Measurements from ENCODE around the gene ZNF408. TPM values are rescaled to one million over a fixed set of nuclear protein-coding genes. Genes with fewer than 3 reads are reported as not detected.

ZNF408 gene
- total RNA-seq, 1 donor from 2014 or later = 8.2 TPM

GRCh38 chr11:46677169-46677568 lies 23.7 kb upstream of the ZNF408 start:
- DNase-seq (ENCODE audit: low read depth) = no peak
- Histone ChIP-seq H3K27me3 (ENCODE audit: control insufficient read depth, insufficient read depth, low read length) (no peaks in the 10 kb centered on the region), H3K36me3 (ENCODE audit: control insufficient read depth, insufficient read depth, low read length) (peaks cover 37% of the 10 kb centered on the region), H3K4me3 (ENCODE audit: low read depth, low read length) (no peak overlapping the region)
- TF ChIP-seq CTCF (IDR thresholded peaks at IDR 0.05; ENCODE audit: insufficient read depth, low read length, severe bottlenecking) = no peak
- FAIRE-seq = no peak

- FAIRE-seq (no peak), DNase-seq (ENCODE audit: low read depth) (no peak)
- Histone ChIP-seq H3K27me3 (ENCODE audit: control insufficient read depth, insufficient read depth, low read length) (no peaks in the 10 kb centered on the region), H3K36me3 (ENCODE audit: control insufficient read depth, insufficient read depth, low read length) (peaks cover 35% of the 10 kb centered on the region), H3K4me3 (ENCODE audit: low read depth, low read length) (no peak overlapping the region)
- TF ChIP-seq CTCF (IDR thresholded peaks at IDR 0.05; ENCODE audit: insufficient read depth, low read length, severe bottlenecking) = no peak
These were observed 22.7 kb upstream of the ZNF408 start for GRCh38 chr11:46677991-46678740.

GRCh38 chr11:46678741-46679130 lies 22.1 kb upstream of the ZNF408 start:
- Histone ChIP-seq H3K4me3 (ENCODE audit: low read depth, low read length) (no peak overlapping the region), H3K36me3 (ENCODE audit: control insufficient read depth, insufficient read depth, low read length) (peaks cover 37% of the 10 kb centered on the region), H3K27me3 (ENCODE audit: control insufficient read depth, insufficient read depth, low read length) (no peaks in the 10 kb centered on the region)
- FAIRE-seq (no peak), DNase-seq (ENCODE audit: low read depth) (no peak)
- TF ChIP-seq CTCF (IDR thresholded peaks at IDR 0.05; ENCODE audit: insufficient read depth, low read length, severe bottlenecking) = no peak

GRCh38 chr11:46679241-46680163 lies 21.3 kb upstream of the ZNF408 start:
- no peak for TF ChIP-seq CTCF (IDR thresholded peaks at IDR 0.05; ENCODE audit: insufficient read depth, low read length, severe bottlenecking)
- DNase-seq (ENCODE audit: low read depth) = no peak
- no peak for FAIRE-seq
- Histone ChIP-seq H3K4me3 (ENCODE audit: low read depth, low read length) (no peak overlapping the region), H3K27me3 (ENCODE audit: control insufficient read depth, insufficient read depth, low read length) (no peaks in the 10 kb centered on the region), H3K36me3 (ENCODE audit: control insufficient read depth, insufficient read depth, low read length) (peaks cover 38% of the 10 kb centered on the region)

- Histone ChIP-seq H3K4me3 (ENCODE audit: low read depth, low read length) (no peak overlapping the region), H3K36me3 (ENCODE audit: control insufficient read depth, insufficient read depth, low read length) (peaks cover 38% of the 10 kb centered on the region), H3K27me3 (ENCODE audit: control insufficient read depth, insufficient read depth, low read length) (no peaks in the 10 kb centered on the region)
- DNase-seq (ENCODE audit: low read depth) = no peak
- FAIRE-seq = no peak
- TF ChIP-seq CTCF (IDR thresholded peaks at IDR 0.05; ENCODE audit: insufficient read depth, low read length, severe bottlenecking) = no peak
These were observed 20.6 kb upstream of the ZNF408 start for GRCh38 chr11:46680164-46680760.

All from bronchial epithelial cell (primary cell).